Tongue (tissue), 2 donors: ENCODE data around the gene CAPN10. TPM values are rescaled to one million over a fixed set of nuclear protein-coding genes. Genes with fewer than 3 reads are reported as not detected.
A peak's percentile ranks its signal among the peaks of the same experiment; 100 is the strongest.
"Not testable (repeated sequence)": the region's sequence is repeated elsewhere in the genome, so short reads cannot be mapped to it uniquely, and the experiment has no call there.

Experiments
- DNase-seq: peaks from one replicate; pipeline ENCODE4 v3.0.0-alpha.2; 2015
- total RNA-seq: library from RNA; depleted of rRNA; stranded (reverse); fragments of >200 nt; gene quantifications from one replicate; pipeline ENCODE4 v1.2.3, GENCODE V29; 2014

Gene CAPN10
- total RNA-seq, 1 donor from 2014 or later, result 24.3 TPM

DNA sequence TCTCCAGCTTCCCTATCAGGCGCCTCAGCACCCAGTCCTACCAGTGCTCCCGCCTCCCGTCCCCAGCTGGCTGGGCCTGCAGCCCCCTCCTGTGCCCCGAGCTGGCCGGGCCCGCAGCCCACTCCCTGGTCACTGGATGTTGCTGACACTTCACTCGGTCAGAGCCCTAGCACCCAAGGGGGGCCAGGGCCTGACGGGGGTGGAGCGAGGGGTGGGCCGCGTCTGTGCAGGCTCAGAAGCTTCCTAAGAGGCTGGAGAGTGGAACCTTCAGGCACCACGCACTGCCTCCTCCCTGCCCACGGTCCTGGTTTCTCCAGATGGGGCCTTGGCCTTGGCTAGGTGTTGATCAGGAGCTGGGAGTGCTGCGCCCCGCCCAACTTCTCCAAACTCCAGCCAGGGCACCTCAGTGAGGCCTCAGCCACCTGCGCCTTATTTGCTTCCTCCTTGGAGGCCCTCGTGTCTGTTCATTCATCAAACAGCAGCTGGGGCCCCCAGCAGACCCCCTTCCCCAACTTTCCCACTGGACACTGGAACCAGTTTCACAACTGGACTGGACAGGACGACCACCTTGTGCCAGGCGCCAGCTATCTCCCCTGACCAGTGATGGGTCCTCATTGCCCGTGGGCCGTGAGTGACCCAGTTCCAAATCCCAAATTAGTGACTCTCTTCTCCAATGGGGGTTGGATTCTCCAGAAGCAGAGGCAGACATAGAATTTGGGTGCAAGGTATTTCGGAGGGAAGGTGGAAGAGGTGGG, 16.7 kb downstream of the CAPN10 start:
- DNase-seq, result no peak

DNA sequence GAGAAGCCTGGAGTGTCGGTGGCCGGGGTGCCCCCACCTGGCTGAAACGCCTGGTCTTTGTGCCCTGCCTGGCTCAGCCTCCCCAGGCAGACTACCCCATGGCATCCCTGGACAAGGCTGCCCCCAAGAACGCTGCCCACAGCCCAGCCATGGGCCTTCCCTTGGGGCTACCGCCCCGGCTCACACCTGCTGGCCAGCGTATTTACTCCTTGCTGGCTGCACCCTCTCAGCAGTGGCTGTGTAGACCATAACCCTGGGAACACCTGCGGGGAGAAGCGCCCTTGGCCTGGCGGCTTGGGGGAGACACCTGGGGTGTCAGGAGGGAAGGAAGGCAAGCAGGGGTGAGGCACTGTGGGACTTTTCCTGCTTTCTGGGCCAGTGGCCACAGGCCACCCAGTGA, 17.3 kb downstream of the CAPN10 start:
- DNase-seq, result no peak

DNA sequence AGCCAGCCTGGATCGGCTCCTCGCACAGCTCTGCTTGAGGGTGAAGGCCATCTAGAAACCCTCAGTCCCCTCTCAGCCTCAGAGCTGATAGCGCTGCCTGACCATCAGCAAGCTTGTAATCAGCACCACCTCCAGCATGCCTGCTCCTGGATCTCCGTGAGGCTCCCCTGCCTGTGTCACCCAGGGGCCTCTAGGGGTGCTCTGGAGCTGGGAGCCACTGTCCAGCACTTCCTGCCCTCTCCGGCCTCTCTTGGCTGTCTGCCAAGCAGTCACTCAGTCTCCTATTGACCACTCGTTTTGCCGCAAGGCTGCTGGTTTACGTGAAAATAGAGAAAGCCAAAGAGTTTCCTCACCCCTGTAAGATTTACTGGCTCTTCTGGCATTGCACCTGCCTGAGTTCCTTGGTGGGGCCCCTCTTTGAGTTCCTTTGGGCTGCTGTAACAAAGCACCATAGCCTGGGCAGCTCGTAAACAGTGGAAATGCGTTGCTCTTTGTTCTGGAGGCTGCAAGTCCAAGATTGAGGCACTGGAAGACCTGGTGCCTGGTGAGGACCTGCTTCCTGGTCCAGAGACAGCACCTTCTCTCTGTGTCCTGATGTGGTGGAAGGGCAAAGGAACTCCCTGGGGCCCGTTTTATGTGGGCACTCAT, 17.9 kb downstream of the CAPN10 start:
- DNase-seq, result peak; percentile 65

DNA sequence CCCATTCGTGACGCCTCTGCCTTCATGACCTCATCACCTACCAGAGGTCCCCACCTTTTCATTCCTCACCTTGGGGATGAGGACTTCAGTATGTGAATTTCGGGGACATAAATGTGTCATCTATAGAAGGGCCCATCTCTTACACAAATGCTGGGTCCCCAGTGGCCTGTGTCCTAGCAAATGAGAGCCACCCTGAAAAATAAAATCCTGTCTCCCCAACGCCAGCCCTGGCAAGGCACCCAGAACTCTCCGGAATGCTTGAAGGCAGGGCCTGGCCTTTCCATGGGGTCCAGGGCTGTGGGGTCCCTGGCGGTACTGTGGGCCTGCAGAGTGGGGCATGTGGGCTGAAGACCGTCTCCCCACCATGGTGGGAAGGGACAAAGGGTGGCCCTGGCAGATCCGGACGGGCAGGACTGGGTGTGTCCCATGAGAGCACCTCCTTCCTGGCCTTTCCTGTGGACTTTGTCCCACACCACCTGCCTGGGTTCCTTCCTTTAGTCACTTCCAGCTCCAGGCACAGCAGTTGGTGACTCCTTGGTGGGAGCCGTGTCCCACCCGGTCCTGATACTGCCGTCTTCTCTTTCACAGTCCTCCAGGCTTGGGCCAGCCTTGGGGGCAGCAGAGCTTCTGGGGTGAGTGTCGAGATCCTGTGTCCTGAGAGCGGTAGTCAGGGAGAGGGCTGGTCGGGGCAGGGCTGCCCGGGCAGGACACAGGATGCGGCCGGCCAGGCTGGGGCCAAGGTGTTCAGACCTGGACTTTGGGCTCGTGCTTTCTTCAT, 18.6 kb downstream of the CAPN10 start:
- no peak for DNase-seq

- no peak for DNase-seq
Observed at GRCh38 chr2:240605867-240606743, 19.6 kb downstream of the CAPN10 start.

DNA sequence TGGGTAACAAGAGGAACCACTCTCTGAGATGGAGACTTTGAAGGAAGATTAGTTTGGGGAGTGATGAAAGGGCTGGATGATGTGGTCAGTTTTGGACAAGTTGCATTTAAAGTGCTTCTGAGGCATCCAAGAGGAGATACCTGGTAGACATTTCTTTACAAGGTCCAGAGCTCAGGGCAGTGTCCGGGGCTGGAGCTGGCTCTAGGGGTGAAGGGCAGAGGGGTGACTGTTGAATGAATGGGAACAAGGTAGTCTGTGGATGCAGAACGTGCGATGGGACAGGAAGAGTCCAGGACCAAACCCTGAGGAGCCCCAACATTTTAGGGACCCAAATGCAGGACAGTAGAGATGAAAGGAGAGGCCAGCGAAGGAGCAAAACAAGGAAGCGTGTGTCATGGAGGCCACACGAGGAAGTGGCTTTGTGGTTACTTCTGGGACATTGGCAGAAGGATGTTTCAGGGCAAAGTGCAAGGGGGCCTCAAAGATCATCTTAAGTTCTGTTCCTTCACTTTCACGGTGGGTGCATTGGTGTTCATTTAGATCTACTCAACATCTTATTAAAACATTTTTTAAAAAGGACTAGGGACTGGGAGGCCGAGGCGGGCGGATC, 25.2 kb downstream of the CAPN10 start:
- DNase-seq, result no peak

- no peak for DNase-seq
Observed at GRCh38 chr2:240613781-240614180, 27.2 kb downstream of the CAPN10 start.

DNA sequence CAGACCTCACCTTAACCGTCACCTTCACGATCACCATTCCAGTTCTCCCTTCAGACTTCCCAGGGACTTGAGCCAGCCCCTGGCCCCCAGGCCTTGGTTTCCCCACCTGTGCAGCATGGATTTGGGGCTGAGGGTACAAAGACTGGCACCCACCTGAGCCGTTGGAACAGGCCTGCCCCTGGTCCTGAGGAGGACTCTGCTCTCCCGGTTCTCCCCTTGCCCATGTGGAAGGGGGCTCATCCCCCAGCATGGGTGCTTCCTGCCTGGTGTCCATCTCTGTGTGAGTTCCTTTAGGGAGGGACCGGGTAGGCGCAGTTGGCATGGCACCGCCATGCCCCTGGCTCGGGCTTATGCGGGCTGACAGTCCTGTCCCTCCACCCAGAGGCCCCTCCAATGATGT, 27.9 kb downstream of the CAPN10 start:
- no peak for DNase-seq

DNA sequence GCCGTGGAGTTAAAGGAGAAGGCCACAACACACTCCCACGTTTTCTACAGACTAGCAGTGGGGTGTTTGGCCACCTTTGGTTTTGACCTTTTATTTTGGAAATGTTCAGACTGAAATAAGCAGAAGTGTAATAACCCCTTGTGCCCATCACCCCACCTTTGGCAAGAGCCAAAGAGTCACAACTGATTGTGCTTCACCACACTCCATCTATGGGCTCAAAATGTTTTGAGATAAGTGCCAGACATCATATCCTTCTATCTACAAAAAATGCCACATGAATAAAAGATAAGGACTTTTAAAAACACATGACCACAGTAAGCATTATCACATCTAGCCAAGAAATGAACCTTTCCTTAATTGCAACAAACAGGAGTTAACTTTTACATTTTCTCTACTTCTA, 28.9 kb downstream of the CAPN10 start:
- DNase-seq, result no peak

DNA sequence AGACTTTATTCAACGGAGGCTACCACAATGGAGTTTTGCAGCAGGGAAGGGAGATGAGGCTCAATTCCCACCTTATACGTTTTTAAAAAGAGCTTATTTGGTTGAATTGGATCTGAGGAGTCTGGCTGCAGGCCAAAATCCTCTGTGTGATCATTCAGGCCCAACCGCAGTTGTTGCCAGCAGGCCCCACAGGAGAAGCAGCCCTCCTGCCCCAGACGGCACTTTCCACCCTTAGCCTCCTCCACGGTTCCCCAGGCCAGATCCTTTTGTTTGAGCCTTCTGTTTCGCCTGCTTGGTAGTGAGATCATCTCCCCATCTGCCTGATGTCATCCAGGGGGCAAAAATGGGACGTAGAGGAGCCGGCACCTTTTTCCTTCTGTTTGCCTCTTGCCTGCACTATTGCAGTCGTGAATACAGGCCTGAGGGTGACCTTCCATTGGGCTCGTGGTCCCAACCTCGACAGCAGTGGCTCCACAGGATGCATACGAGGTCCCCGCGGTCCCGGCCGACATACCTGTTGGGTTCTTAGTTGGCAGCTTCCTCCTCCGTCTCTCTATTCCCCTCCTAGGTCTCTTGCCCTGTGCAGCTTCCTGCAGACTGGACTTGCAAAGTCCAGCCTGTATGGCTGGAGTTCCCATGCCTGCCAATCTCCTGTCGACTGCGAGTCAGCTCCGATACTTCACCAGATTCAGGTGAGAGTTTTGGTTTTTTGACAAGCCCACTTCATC, 29.4 kb downstream of the CAPN10 start:
- DNase-seq, result no peak

DNA sequence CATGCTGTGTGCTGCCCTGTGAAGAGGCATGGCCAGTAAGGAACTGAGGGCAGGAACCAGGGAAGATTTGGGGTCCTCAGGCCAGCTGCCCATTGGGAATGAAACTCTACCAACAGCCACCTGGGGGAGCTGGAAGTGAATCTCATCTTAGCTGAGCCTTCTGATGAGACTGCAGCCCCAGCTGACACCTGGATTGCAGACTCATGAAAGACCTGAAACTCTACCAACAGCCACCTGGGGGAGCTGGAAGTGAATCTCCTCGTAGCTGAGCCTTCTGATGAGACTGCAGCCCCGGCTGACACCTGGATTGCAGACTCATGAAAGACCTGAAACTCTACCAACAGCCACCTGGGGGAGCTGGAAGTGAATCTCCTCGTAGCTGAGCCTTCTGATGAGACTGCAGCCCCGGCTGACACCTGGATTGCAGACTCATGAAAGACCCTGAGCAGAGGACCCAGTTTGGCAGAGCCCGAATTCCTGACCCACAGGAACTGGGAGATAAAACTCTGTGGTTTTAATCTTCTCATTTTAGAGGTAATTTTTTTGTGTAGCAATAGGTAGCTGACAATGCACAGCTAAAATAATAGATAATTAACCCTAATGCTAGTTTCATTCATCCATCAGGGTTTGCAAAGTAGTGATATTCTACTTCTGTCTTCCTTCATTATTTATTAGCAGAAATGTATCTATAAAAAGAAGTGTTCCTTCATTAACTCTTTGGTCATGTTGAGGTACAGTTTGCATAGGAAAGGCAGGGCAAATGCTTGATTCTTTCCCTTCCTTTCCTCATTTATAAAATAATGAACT, 30.5 kb downstream of the CAPN10 start:
- DNase-seq, result not testable (repeated sequence)

- no peak for DNase-seq
Observed at GRCh38 chr2:240618776-240619175, 32.2 kb downstream of the CAPN10 start.

DNA sequence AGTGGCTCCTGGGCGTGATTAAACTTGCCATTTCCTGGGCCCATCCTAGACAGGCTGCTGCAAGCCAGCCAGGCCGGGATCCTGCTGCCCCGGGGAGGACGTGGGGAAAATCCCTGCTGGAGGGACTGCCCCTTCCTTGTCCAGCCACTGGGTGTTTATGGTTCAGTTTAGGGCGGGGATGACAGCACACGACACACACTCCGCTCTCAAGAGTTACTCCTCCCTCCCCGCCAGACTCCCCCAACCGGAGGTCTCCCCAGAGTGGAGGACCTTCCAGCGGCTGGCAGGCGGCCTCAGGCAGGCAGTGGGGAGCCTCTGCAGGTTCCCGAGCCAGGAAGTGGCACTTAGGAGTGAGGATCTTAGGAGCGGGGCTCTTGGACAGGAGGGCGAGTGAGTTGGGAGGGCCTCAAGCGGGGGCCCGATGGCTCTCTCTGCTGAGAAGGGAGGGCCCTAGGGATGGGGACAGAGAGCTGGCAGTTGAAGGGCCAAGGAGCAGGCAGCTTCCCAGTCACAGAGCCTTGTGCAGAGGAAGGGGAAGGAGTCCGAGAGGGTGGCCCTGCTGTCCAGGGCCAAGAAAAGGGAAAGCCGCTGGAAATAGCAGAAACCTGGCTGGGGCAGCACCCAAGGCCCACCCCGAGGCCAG, 33.1 kb downstream of the CAPN10 start:
- DNase-seq, result no peak

GRCh38 chr2:240620149-240620731, 33.7 kb downstream of the CAPN10 start:
- no peak for DNase-seq

DNA sequence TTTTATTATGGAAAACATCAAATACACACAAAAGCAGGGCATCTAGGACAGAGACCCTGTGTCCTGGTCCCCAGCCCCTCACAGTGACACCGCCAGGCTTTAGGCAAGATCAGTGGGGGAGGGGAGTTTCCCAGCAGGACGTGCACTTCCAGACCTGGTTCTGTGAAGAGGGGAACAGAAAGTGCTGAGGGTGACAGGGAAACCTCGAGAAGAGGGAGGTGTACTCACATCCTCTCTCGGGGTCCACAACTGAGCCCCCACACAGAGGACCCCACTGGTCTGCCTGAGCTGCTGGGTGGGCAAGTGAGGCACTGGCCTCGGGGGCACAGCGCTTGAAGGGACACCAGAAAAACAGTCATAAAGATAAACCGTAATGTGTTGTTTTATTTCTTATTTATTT, 34.3 kb downstream of the CAPN10 start:
- DNase-seq, result no peak

GRCh38 chr2:240622060-240622411, 35.5 kb downstream of the CAPN10 start:
- no peak for DNase-seq

DNA sequence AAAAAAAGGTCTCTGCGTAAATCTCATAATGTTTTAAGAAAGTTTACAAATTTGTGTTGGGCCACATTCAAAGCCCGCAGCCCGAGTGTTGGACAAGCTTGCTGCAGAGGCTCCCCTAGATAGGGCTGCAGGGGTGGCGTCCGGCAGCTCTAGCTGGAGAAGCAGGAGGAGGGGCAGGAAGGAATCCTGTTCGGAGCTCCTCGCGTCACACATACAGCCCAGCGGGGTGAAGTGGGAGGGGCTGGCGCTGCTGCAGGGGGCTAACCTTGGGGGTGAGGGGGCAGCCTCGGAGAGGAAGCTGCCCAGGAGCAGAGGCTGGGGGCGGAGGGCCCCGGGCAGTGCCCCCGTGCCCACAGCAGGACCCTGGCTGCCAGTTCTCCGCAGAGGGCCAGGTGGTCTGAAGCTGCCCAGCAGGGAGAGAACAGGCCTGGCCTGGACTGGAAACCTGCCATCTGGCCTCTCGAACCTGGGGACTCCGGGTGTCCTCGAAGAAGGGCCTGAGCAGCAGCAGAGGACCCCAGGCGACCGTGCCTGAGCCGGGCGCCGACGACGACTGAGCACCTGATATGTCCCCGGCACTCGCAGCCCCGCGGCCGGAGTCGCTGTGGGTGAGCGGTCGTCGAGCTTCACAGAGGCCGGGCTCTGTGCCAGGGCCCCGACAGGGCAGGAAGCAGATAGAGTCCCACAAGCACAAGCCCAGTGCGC, 36.1 kb downstream of the CAPN10 start:
- no peak for DNase-seq

DNA sequence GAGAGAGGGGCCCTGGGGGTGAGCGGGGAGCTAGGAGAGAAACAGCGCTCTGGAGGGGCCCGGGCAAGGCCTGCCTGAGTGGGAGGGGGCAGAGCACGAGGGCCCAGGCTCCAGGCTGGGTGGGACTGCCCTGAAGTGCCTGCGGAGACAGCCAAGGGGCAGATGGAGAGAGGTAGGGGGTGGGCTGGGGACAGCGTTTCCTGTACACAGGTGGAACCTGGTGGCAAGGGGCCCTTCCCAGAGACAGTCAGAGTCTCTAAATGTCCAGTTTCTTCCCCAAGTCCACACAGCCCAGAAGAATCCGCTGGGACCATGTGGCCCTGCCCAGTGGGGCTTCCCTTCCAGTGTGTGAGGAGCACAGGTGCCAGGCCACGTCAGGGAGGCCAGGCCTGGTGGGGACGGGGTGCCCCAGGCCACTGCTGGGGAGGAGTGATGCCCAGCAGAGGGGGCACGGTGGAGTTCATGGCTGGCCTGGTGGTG, 37.0 kb downstream of the CAPN10 start:
- DNase-seq, result no peak
